DMS53 treated with DMSO at 0.1 percent for 48 hours (cell line): Measurements from ENCODE around the gene CARS1.
"Not testable (repeated sequence)": the region's sequence is repeated elsewhere in the genome, so short reads cannot be mapped to it uniquely, and the experiment has no call there.

ENCODE experiments used
- DNase-seq: peaks from one replicate; lab custom pipeline; 2025; ENCODE audit not compliant: unreplicated experiment; lab: John Stamatoyannopoulos, UW

The CARS1 gene

DNA sequence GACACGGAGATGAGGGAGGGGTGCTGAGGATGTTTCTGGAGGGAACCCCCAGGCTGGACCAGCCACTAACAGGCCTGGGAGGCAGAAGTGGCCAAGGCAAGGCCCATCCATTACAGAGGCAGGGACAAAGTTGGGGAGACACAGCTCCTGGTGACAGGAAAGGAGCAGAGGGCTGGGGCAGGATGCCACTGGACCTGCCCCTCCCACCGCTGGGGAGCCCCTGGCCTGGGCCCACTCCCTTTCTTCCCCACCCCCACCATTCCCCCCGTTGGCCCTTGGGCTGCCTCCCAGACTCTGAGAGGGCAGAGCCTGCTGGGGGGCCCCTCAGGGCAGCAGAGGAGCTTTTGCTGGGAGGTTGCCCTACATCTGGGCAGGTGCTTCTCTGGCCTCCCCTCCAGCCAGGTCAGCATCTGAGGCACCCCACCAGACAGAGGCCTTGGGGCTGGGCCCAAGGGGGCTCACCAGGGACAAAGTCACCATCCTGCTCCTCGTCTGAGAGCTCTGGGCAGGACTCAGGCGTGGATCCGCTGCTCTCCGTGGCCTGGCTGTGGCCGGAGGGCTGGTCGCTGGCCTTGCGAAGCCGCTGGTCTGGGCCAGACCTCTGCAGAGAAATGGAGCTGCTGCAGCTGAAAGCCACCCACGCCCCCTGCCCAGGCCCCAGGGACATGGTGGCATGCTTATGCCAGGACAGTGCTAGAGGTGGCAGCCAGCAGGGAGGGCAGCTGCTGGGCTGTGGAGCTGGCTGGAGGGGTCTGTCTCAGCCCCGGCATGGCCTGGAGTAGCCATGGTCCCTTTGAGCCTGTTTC, 33.1 kb upstream of the CARS1 start:
- DNase-seq: no peak

DNA sequence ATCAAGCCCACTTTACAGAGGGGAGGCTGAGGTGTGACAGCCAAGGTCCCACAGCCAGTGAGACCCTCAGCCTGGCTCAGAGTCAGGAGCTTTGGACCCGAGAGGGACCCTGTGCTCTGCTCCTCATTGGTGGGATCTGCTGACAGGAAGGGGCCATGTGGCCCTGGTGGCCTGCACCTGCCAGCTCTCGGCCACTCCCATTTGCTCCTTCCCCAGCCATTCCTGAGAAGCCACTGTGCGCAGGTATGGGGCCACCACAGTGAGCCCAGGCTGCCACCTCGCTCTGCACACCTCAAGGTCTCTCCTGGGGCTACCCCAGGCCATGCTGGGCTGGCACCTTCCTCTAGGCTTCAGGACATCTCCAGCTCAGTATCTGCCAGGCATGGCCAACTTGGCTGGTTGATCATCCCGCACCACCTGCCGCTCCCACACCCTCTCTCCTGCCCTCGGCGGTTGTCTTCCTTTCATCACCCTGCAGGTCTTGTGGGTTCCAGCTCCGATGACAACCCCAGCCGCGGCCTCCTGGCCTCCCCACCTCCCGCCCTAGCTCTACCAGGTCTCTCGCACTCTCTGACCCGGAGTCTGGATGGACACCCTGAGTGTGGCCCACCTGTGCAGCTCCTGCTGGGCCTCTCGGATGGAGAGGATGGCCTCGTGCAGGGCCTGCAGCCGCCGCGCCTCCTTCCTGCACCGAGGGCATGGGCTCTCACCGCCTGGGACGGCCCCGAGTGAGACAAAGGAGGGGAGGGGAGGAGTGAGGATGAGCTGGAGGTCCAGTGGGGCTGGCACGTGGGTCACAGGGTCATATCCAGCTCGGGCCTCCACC, 32.2 kb upstream of the CARS1 start:
- DNase-seq: no peak

DNA sequence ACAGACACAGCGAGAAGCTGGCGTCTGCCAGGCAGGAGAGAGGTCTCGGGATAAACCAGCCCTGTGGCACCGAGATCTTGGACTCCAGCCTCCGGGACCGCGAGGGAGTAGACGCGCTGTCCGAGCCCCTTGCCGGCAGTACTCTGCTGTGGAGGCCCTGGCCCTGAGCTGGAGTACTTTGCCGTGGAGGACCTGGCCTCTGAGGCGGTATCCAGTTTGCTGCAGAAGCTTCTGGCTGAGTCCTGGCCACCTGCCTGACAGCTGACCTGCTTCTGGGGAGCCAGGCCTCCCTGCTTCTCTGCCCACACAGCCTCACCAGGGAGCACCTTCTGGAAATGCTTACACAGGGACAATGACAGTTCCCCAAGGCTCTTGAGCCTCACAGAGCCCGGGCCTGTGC, 31.6 kb upstream of the CARS1 start:
- no peak for DNase-seq

GRCh38 chr11:3087821-3088800, 30.9 kb upstream of the CARS1 start:
- DNase-seq: no peak

- DNase-seq: no peak
Measured at GRCh38 chr11:3087373-3087772, 30.1 kb upstream of the CARS1 start.

DNA sequence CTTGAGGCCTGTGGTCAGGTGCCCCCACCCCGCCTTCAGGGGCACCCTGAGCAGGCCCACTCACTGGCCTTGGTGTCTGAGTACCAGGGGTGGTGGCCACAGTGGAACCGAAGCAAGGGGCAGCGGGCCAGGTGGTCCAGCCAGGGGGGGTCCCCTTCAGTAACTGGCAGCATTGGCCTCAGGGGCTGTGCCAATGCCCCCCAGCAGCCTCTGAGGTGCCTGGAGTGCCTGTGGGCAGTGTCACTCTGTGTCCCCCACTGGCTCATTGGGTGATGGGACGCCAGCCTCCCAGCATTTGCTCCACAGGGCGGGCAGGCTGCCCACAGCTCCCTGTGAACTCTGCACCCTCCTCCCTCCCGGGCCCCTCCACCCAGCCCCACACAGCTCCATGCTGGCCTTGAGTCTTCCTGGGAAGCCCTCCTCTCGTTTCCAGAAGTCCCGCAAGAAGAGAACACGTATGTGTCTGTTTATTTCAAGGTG, 29.5 kb upstream of the CARS1 start:
- no peak for DNase-seq

- DNase-seq: no peak
Measured at GRCh38 chr11:3086114-3086513, 28.9 kb upstream of the CARS1 start.

GRCh38 chr11:3085052-3085451, 27.8 kb upstream of the CARS1 start:
- no peak for DNase-seq

- no peak for DNase-seq
Measured at GRCh38 chr11:3083321-3083720, 26.1 kb upstream of the CARS1 start.

- no peak for DNase-seq
Measured at GRCh38 chr11:3081386-3081751, 24.1 kb upstream of the CARS1 start.

GRCh38 chr11:3080733-3081385, 23.6 kb upstream of the CARS1 start:
- DNase-seq: no peak

DNA sequence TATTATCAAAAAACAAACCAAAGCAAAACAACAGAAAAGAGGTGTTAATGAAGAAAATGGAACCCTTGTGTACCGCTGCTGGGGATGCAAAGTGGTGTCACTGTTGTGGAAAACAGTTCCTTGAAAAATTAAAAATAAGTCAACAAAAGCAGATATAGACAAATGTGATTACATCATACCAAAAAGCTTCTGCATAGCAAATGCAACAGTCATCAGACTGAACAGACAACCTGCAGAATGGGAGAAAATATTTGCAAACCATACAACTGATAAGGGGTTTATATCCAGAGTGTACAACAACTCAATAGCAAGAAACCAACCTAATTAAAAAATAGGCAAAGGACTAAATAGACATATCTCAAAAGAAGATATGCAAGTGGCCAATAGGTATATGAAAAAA, 22.9 kb upstream of the CARS1 start:
- DNase-seq: no peak

GRCh38 chr11:3077846-3078440, 20.7 kb upstream of the CARS1 start:
- no peak for DNase-seq

GRCh38 chr11:3077189-3077836, 20.1 kb upstream of the CARS1 start:
- DNase-seq: no peak

DNA sequence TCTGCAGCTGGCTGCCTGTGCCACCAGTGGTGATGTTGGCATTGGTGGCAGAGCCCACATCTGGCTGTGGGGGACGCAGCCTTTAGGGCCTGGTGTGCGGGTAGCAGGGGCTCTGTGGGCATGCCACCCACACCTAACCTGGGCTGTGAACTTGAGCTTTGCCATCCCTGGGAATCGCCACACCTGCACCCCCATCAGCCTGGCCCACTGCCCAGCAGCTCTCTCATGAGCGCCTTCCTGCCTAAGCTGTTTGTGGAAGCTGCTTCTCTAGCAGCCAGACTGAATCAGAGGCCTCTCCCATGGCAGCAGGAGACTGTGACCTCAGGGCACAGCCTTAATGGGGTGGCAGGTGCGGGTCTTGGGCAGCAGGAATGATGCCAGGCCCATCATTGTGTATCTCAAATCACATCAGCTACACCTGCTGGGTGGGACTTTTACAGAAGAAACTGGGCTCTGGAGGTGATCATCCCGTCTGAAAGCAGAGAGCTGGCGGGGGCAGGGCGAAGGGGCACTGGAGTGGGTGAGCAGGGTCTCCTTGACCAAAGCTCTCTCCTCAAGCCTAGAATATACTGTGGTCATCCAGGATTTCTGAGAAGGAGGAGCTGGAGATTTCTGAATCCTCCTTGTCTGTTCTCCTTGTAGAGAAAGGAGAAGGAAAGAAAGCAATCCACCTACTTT, 17.8 kb upstream of the CARS1 start:
- no peak for DNase-seq

DNA sequence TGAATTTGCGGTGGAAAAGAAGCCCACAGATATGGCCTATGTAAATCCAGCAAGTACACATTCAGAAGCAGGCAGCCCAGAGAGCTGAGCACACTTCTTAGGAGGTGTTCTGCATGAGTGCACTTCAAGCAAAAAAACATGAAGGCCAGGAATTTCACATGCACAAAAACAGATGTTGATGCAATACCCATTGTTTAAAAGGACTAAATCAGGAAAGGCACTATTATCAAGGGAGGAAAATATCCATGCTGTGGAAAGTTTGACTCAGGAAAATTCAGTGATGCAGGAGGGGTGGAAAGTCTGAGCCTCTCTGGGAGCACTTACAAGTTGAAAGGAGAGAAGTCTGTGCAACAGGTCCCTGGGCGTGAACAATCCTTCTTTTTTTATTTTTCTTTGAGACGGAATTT, 15.8 kb upstream of the CARS1 start:
- no peak for DNase-seq

- DNase-seq: no peak
Measured at GRCh38 chr11:3069425-3069824, 12.2 kb upstream of the CARS1 start.

GRCh38 chr11:3066308-3066707, 9.1 kb upstream of the CARS1 start:
- not testable (repeated sequence) for DNase-seq

DNA sequence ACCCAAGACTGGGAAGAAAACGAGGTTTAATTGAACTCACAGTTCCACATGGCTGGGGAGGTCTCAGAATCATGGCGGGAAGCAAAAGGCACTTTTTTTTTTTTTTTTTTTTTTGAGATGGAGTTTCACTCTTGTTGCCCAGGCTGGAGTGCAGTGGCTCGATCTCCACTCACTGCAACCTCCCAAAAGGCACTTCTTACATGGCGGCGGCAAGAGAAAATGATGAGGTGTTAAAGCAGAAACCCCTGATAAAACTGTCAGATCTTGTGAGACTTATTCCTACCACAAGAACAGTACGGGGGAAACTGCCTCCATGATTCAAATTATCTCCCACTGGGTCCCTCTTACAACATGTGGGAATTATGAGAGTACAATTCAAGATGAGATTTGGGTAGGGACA, 7.5 kb upstream of the CARS1 start:
- DNase-seq: not testable (repeated sequence)
